ENCODE data around the gene RELN. TPM values are rescaled to one million over a fixed set of nuclear protein-coding genes. Genes with fewer than 3 reads are reported as not detected.

Gene RELN
- total and polyA plus RNA-seq, 2 of the 13 experiments (the other 11 are each of a cell fraction or from before 2014, with no cell fraction given) = 315 to 332 TPM

DNA sequence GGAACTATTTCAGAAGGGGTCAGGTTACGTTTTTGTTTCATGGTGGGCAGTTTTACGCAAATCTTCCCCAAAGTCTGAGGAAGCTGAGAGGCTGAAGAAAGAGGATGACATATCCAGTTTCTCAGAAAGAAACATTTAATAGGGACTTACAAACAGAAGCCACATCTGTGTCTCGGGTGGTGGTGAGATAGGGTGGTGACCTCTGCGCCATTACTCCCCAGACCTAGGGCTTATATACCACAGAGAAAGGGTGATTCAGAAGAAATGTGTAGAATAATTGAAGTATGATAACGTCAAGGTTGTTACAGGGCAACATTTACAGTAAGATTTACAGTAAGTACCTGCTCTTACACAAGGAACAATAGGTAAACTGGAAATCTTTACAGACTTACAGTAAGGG, 43.0 kb upstream of the RELN start:
- DNase-seq (ENCODE audit: low spot score) (no peak), FAIRE-seq (no peak), ATAC-seq (no peak)
- no TSS peak for BruUV-seq (replicated peaks)
- Histone ChIP-seq H3K36me3 (replicated peaks in 1 of 2; ENCODE audit: control insufficient read depth in 1 of 2, insufficient read depth in 2 of 2, low read length in 2 of 2) (no peaks in the 10 kb centered on the region), H3K27me3 (ENCODE audit: control insufficient read depth in 1 of 2, insufficient read depth in 2 of 2, low read length in 2 of 2) (no peaks in the 10 kb centered on the region; a peak in 1 of 5 replicates), H3K4me3 (replicated peaks in 1 of 3; ENCODE audit: insufficient read depth in 1 of 3, low read depth in 2 of 3, low read length in 3 of 3) (no peak overlapping the region), H2AFZ (ENCODE audit: low read length) (no peak overlapping the region), H3K4me2 (ENCODE audit: low read depth, low read length) (no peak overlapping the region), H3K79me2 (ENCODE audit: insufficient read depth, low read length) (no peaks in the 10 kb centered on the region), H3K9me3 (ENCODE audit: low read length) (peaks cover 15% of the 10 kb centered on the region), H3K27ac (ENCODE audit: extremely low read length, insufficient read depth, low read length) (no peak overlapping the region), H3K4me1 (ENCODE audit: insufficient read depth, low read length) (peaks cover 53% of the 10 kb centered on the region), H3K9ac (ENCODE audit: insufficient read depth, low read depth, low read length) (no peak overlapping the region), H4K20me1 (ENCODE audit: insufficient read depth, low read length) (no peaks in the 10 kb centered on the region)
- in situ Hi-C loops (cut with HindIII; ENCODE audit: extremely low pct_ligation_motif_present, low pct_unique_long_range_greater_than_20kb) = no loop called here
- WGBS (ENCODE audit: low lambda C conversion rate) = 79% methylated on average over 5 of the region's 5 CpGs
- CTCF ChIA-PET (ENCODE audit: low intra/inter-chr PET ratio, low total read pairs) = no interaction called here
- TF ChIP-seq MIER3 (CRISPR knock-in tag; IDR thresholded peaks at IDR 0.05; ENCODE audit: borderline replicate concordance) = no peak
- no peak for TF ChIP-seq SMARCE1 (IDR thresholded peaks at IDR 0.05; ENCODE audit: borderline replicate concordance)
- no peak for TF ChIP-seq NFYC (CRISPR knock-in tag; IDR thresholded peaks at IDR 0.05)
- POLR2A ChIA-PET = no interaction called here
- intact Hi-C loops (cut with micrococcal nuclease; ENCODE audit: unreplicated experiment) = no loop called here

DNA sequence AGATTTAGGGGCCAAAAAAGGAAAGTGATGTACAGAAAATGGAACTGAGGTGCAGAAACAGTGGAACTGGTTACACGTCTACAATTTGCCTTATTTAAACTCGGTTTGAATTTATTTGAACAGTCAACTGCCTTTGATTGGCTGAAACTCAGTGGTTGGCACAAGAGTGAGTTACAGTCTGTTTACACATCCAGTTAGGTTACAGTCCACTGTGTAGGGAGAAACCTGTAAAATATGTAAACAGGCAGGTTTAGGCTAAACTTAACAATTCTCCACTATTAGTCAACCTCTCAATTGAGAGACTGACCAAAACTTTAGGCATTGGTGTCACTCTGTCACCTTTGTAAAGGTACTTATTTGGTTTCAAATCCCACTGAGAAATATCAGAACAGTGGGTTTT, 40.3 kb upstream of the RELN start:
- H2AFZ ChIP-seq (ENCODE audit: low read length) = no peak overlapping the region
- no peaks in the 10 kb centered on the region for H3K36me3 ChIP-seq (replicated peaks in 1 of 2; ENCODE audit: control insufficient read depth in 1 of 2, insufficient read depth in 2 of 2, low read length in 2 of 2)
- H3K27ac ChIP-seq (ENCODE audit: extremely low read length, insufficient read depth, low read length) = no peak overlapping the region
- H3K4me1 ChIP-seq (ENCODE audit: insufficient read depth, low read length) = peaks cover 49% of the 10 kb centered on the region
- DNase-seq (ENCODE audit: low spot score) (no peak), ATAC-seq (peak; percentile 30; the same call in 1 of the 3 replicates), FAIRE-seq (no peak)
- H3K9me3 ChIP-seq (ENCODE audit: low read length) = peaks cover 8% of the 10 kb centered on the region
- no peaks in the 10 kb centered on the region; a peak in 1 of 5 replicates for H3K27me3 ChIP-seq (ENCODE audit: control insufficient read depth in 1 of 2, insufficient read depth in 2 of 2, low read length in 2 of 2)
- no TSS peak for BruUV-seq (replicated peaks)
- WGBS (ENCODE audit: low lambda C conversion rate) = 15% methylated on average over 2 of the region's 2 CpGs
- 0 out of 2 replicates have a peak overlapping the region, but pooled peaks have one; percentile 10 for H3K4me2 ChIP-seq (ENCODE audit: low read depth, low read length)
- in situ Hi-C loops (cut with HindIII; ENCODE audit: extremely low pct_ligation_motif_present, low pct_unique_long_range_greater_than_20kb) = no loop called here
- CTCF ChIA-PET (ENCODE audit: low intra/inter-chr PET ratio, low total read pairs) = no interaction called here
- no peaks in the 10 kb centered on the region for H3K79me2 ChIP-seq (ENCODE audit: insufficient read depth, low read length)
- no peak overlapping the region for H3K9ac ChIP-seq (ENCODE audit: insufficient read depth, low read depth, low read length)
- intact Hi-C loops (cut with micrococcal nuclease; ENCODE audit: unreplicated experiment) = no loop called here
- no peak overlapping the region for H3K4me3 ChIP-seq (replicated peaks in 1 of 3; ENCODE audit: insufficient read depth in 1 of 3, low read depth in 2 of 3, low read length in 3 of 3)
- POLR2A ChIA-PET = no interaction called here
- H4K20me1 ChIP-seq (ENCODE audit: insufficient read depth, low read length) = no peaks in the 10 kb centered on the region
- TF ChIP-seq, protein P1, sequence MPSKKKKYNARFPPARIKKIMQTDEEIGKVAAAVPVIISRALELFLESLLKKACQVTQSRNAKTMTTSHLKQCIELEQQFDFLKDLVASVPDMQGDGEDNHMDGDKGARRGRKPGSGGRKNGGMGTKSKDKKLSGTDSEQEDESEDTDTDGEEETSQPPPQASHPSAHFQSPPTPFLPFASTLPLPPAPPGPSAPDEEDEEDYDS (CRISPR knock-in tag; IDR thresholded peaks at IDR 0.05) = 0 out of 2 replicates have a peak, but pooled peaks have one; percentile 22
- TF ChIP-seq KAT2B (IDR thresholded peaks at IDR 0.05; ENCODE audit: borderline replicate concordance, low read depth, low read length) (no peak), NFYB (CRISPR knock-in tag; IDR thresholded peaks at IDR 0.05) (peak; percentile 73), FOXA1 (IDR thresholded peaks at IDR 0.05) (no peak), FOXA1 (CRISPR knock-in tag; IDR thresholded peaks at IDR 0.05) (peak; percentile 34; the same call in 1 of the 2 replicates), SOX6 (IDR thresholded peaks at IDR 0.05) (no peak), SOX6 (CRISPR knock-in tag; IDR thresholded peaks at IDR 0.05) (0 out of 2 replicates have a peak, but pooled peaks have one; percentile 18), FOXP1 (IDR thresholded peaks at IDR 0.05) (no peak), FOXP1 (CRISPR knock-in tag; IDR thresholded peaks at IDR 0.05) (peak; percentile 47; the same call in 1 of the 2 replicates), NFYC (CRISPR knock-in tag; IDR thresholded peaks at IDR 0.05) (peak; percentile 55), CCDC6 (CRISPR knock-in tag; IDR thresholded peaks at IDR 0.05) (0 out of 2 replicates have a peak, but pooled peaks have one; percentile 45), LCORL (IDR thresholded peaks at IDR 0.05) (no peak), LCORL (CRISPR knock-in tag; IDR thresholded peaks at IDR 0.05) (0 out of 2 replicates have a peak, but pooled peaks have one; percentile 32), TEAD3 (CRISPR knock-in tag; optimal IDR thresholded peaks at IDR 0.05; ENCODE audit: borderline replicate concordance) (peak; percentile 10), FOXA3 (CRISPR knock-in tag; IDR thresholded peaks at IDR 0.05) (peak; percentile 81), ZNF644 (CRISPR knock-in tag; IDR thresholded peaks at IDR 0.05; ENCODE audit: low read depth) (peak; percentile 67; the same call in 1 of the 2 replicates)
- TF ChIP-seq, protein P2, sequence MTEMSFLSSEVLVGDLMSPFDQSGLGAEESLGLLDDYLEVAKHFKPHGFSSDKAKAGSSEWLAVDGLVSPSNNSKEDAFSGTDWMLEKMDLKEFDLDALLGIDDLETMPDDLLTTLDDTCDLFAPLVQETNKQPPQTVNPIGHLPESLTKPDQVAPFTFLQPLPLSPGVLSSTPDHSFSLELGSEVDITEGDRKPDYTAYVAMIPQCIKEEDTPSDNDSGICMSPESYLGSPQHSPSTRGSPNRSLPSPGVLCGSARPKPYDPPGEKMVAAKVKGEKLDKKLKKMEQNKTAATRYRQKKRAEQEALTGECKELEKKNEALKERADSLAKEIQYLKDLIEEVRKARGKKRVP (CRISPR knock-in tag; IDR thresholded peaks at IDR 0.05) = peak in 1 of 2 experiments; percentile 31; a peak in 1 of 4 replicates
- TF ChIP-seq, protein P3, sequence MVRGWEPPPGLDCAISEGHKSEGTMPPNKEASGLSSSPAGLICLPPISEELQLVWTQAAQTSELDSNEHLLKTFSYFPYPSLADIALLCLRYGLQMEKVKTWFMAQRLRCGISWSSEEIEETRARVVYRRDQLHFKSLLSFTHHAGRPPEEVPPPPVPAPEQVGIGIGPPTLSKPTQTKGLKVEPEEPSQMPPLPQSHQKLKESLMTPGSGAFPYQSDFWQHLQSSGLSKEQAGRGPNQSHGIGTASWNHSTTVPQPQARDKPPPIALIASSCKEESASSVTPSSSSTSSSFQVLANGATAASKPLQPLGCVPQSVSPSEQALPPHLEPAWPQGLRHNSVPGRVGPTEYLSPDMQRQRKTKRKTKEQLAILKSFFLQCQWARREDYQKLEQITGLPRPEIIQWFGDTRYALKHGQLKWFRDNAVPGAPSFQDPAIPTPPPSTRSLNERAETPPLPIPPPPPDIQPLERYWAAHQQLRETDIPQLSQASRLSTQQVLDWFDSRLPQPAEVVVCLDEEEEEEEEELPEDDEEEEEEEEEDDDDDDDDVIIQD (CRISPR knock-in tag; IDR thresholded peaks at IDR 0.05; ENCODE audit: low read depth) = peak; percentile 98; the same call in 1 of the 2 replicates
